Breast epithelium (tissue), 4 donors: ENCODE results near the gene NPB. TPM values are rescaled to one million over a fixed set of nuclear protein-coding genes. Genes with fewer than 3 reads are reported as not detected.

Experiments used
- DNase-seq, 2 donors: peaks; one replicate each; pipeline ENCODE4 v3.0.0-alpha.2; 2019; ENCODE audit warnings: low spot score in 2 of 2
- H3K27ac ChIP-seq, 2 donors: fragments of 200-600 bp; sonication (generic) in 1 of 2; one replicate each; pipeline ENCODE4 v1.5.1; 2016 to 2019; ENCODE audit warnings: mild to moderate bottlenecking in 1 of 2
- H3K27me3 ChIP-seq, 2 donors: fragments of 200-600 bp; sonication (generic) in 1 of 2; one replicate each; pipeline versions ENCODE4 v1.5.1 to v1.6.0; 2017 to 2019; ENCODE audit warnings: control low read depth in 1 of 2, mild to moderate bottlenecking in 1 of 2
- H3K36me3 ChIP-seq: fragments of 200-600 bp; one replicate; pipeline ENCODE4 v1.5.1; 2019
- H3K4me1 ChIP-seq, 2 donors: fragments of 200-600 bp; sonication (generic); one replicate each; pipeline ENCODE4 v1.5.1; 2016 to 2019; ENCODE audit warnings: control low read depth in 1 of 2
- H3K4me3 ChIP-seq, 3 donors: fragments of 200-600 bp; sonication (generic); 1 replicate in 2 of 3; 2 replicates in 1 of 3; pipeline ENCODE4 v1.5.1; 2016 to 2019; ENCODE audit warnings: mild to moderate bottlenecking in 3 of 3, moderate library complexity in 2 of 3
- H3K9me3 ChIP-seq, 2 donors: fragments of 200-600 bp; sonication (generic) in 1 of 2; one replicate each; pipeline ENCODE4 v1.5.1; 2016 to 2019; ENCODE audit warnings: control low read depth in 1 of 2
- POLR2A ChIP-seq: fragments of 450-650 bp; IDR thresholded peaks from one replicate; pipeline ENCODE4 v1.6.1; 2016; ENCODE audit warnings: antibody characterized with exemption, mild to moderate bottlenecking, moderate library complexity
- POLR2AphosphoS5 ChIP-seq, 3 donors: sonication (generic); formaldehyde crosslinking; IDR thresholded peaks; one replicate each; pipeline ENCODE4 v1.6.1; 2017; ENCODE audit warnings: antibody characterized with exemption in 3 of 3
- intact Hi-C: fragments of 100-400 bp; cut with DNase I; formaldehyde crosslinking; loops from one replicate; pipeline ENCODE4 v1.15.1; 2023; ENCODE audit warnings: low total_unique reads
- total RNA-seq, 3 donors: library from RNA; depleted of rRNA; stranded (reverse); fragments of >200 nt; gene quantifications; one replicate each; pipeline ENCODE4 v1.1.0, GENCODE V29; 2016
- TF ChIP-seq, protein P1 (sequence below), 3 donors: fragments of 450-650 bp; IDR thresholded peaks; one replicate each; pipeline ENCODE4 v1.5.1; 2016 to 2017; ENCODE audit warnings: antibody characterized with exemption in 3 of 3, mild to moderate bottlenecking in 3 of 3, moderate library complexity in 3 of 3

The NPB gene
- total RNA-seq, 3 donors from 2014 or later = 2.0 TPM; not detected in 2

DNA sequence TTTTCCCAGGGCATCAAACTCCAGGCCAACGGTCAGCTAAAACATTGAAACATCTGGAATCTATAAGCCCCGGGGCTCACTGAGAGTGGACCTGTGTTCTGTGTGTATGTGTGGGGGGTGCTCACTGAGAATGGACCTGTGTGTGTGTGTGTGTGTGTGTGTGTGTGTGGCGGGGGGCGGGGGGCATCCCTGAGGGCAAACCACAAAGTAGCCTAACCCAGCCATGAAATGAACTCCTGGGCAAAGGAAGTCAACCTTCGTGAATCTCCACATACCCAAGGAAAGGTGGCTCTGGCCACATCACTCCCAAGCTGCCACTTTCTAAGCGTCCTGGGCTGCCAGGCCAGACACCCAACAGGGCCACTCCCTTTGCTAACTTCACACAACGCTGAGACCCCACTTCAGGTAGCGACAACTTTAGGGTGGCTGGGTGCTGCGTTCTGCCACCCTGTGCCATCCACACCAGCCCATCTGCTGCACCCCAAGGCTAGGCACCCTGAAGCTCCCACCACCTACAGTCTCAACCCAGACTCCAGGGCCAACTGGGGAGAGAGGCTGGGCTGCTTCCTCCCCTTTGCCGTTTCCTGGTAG lies 23.9 kb downstream of the NPB start:
- TF ChIP-seq POLR2AphosphoS5 (IDR thresholded peaks at IDR 0.05) (no peak), POLR2A (no peak)
- TF ChIP-seq, protein P1, sequence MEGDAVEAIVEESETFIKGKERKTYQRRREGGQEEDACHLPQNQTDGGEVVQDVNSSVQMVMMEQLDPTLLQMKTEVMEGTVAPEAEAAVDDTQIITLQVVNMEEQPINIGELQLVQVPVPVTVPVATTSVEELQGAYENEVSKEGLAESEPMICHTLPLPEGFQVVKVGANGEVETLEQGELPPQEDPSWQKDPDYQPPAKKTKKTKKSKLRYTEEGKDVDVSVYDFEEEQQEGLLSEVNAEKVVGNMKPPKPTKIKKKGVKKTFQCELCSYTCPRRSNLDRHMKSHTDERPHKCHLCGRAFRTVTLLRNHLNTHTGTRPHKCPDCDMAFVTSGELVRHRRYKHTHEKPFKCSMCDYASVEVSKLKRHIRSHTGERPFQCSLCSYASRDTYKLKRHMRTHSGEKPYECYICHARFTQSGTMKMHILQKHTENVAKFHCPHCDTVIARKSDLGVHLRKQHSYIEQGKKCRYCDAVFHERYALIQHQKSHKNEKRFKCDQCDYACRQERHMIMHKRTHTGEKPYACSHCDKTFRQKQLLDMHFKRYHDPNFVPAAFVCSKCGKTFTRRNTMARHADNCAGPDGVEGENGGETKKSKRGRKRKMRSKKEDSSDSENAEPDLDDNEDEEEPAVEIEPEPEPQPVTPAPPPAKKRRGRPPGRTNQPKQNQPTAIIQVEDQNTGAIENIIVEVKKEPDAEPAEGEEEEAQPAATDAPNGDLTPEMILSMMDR (IDR thresholded peaks at IDR 0.05) = no peak
- Histone ChIP-seq H3K36me3 (no peaks in the 10 kb centered on the region), H3K9me3 (no peaks in the 10 kb centered on the region), H3K4me1 (peaks cover 11 to 12% of the 10 kb centered on the region in 2 donors), H3K27me3 (no peaks in the 10 kb centered on the region), H3K4me3 (peak overlapping the region; percentile 94 to 100 (median 98)), H3K27ac (peak overlapping the region; percentile 94 to 98)
- intact Hi-C loops = loop anchor here (1.0 kb wide), 1 partner anchor 36 kb away; no protein-coding TSS in a partner anchor
- no peak for DNase-seq

DNA sequence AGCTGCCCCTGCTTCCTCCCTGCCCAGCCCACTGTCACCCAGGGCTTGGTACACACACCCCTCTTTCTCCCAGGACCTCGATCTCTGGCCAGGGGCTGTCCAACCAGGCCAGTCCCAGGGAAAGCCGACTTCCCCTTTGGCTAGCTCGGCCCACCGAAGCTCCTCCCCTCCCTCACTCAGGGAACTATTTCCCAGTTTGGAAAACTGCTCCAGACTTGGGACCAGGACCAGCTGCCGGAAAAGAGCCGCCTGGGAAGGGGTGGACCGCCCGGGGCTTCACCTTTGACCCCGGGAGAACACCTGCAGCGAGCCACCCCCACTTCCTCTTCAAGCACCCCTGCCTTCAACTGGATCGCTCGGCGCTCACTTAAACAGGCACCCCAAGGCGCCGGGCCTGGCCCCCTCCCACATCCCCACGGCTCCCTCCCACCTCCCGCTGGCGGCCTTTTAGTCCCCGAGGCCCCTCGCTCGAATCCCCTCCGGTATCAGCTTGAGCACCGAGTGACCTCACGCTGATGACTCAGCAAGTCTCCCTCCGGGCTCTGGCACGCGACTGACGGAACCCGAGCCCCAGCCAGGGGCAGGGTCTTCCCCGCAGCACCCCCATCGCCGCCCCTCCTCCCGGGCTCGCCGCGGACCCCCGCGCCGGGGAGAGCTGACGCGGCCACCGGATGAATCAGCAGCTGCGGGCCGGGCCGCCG lies 24.6 kb downstream of the NPB start:
- TF ChIP-seq POLR2A (no peak), POLR2AphosphoS5 (IDR thresholded peaks at IDR 0.05) (peak in 2 of 3 donors; percentile 20 to 24)
- TF ChIP-seq, protein P1 (IDR thresholded peaks at IDR 0.05) = no peak
- Histone ChIP-seq H3K9me3 (no peaks in the 10 kb centered on the region), H3K36me3 (no peaks in the 10 kb centered on the region), H3K4me1 (peaks cover 11 to 12% of the 10 kb centered on the region in 2 donors), H3K4me3 (peak overlapping the region; percentile 94 to 100 (median 98)), H3K27ac (peak overlapping the region; percentile 94 to 98), H3K27me3 (no peaks in the 10 kb centered on the region)
- DNase-seq = peak; percentile 63 to 81
- intact Hi-C loops = loop anchor here (1.0 kb wide), 1 partner anchor 36 kb away; no protein-coding TSS in a partner anchor

DNA sequence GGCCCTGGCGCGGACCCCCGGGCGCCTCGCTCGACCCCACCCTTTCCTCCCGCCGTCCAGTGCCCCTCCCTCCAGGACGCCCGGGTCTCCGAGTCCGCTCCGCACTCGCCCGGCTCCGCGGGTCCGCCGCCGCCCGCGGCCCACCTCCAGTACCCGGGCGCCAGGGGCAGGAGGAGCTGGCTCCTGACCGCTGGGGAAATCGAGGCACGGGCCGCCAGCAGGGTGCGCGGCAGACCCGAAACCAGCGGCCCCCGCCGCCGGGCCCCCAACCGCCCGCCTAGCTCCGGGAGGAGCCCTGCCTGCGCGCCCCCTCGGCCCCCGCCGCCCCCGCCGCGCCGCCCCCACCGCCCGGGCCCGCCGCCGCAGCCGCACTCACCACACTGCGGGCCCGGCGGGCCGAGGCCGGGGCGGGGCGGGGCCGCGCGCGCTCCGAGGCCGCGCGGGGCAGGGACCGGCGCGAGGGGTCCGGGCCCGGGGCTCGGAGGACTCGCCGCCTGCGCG lies 25.2 kb downstream of the NPB start:
- peaks cover 11 to 12% of the 10 kb centered on the region in 2 donors for H3K4me1 ChIP-seq
- intact Hi-C loops = no loop called here
- no peaks in the 10 kb centered on the region for H3K9me3 ChIP-seq
- H3K27ac ChIP-seq = peak overlapping the region; percentile 94 to 98
- H3K27me3 ChIP-seq = no peaks in the 10 kb centered on the region
- H3K4me3 ChIP-seq = peak overlapping the region; percentile 94 to 100 (median 98)
- no peaks in the 10 kb centered on the region for H3K36me3 ChIP-seq
- TF ChIP-seq POLR2A (no peak), POLR2AphosphoS5 (IDR thresholded peaks at IDR 0.05) (no peak)
- TF ChIP-seq, protein P1 (IDR thresholded peaks at IDR 0.05) = no peak
- DNase-seq = no peak

DNA sequence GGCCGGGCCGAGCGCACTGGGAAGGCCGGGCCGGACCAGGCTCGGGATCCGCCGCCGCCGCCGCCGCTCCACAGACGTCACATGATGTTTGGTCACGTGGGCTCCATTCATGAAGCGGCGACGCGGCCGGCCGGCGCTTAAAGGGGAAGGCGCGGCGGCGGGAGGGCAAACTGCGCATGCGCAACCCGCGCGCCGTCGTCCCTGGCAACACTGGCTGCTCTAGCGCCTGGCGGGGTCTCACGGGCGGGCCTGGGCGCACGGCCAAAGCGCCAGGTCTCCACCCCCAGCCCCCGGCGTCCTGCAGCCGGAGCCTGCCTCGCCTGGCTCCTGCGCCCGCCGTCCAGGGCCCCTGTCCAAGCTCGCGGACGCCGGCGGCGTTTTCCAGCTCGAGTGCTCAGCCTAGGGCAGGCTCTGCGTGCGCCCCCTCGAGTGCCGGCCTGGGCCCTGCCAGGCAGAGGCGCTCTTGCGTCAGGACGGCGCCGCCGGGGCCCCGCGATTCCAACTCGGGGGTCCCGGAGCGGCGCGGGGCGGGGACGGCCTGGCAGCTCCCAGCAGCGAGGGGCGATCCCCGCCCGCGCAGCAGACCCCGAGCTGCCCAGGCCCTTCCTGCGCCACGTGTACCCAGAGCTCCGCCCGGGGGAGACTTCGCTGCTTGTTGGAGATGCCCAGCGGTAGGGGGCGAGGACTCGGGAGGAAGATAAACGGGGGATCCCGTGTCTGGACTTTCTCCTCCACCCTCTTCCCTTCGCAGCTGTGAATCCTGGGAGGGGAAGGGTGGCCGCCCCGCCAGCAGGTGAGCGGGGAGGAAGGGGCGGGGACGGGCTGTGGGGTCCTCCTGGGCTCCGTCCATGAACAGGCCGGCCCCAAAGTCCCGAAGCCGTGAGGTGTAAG lies 25.9 kb downstream of the NPB start, which contains the start of gene MAFG:
Gene MAFG (minus strand): TSS at position 83 of the 891 bp plus-strand sequence. CDS start 4,550 bp downstream, outside the sequence.
- H3K27me3 ChIP-seq = no peaks in the 10 kb centered on the region
- intact Hi-C loops = no loop called here
- peak; percentile 90 for DNase-seq

More for the DNA sequence above, 25.9 kb downstream of the NPB start, which contains the start of gene MAFG:
- TF ChIP-seq POLR2AphosphoS5 (IDR thresholded peaks at IDR 0.05) (peak; percentile 10 to 62 (median 42)), POLR2A (no peak)
- TF ChIP-seq, protein P1 (IDR thresholded peaks at IDR 0.05) = peak in 1 of 3 donors; percentile 8
- Histone ChIP-seq H3K4me3 (peak within 1 kb of the TSS; percentile 94 to 100 (median 98)), H3K9me3 (no peaks in the 10 kb centered on the region), H3K36me3 (no peaks in the 10 kb centered on the region), H3K27ac (peak within 1 kb of the TSS; percentile 94 to 98), H3K4me1 (peaks cover 11 to 12% of the 10 kb centered on the region in 2 donors)
